DOHH2 (cell line): ENCODE results near the gene PTCD3.

Experiments used
- H3F3A ChIP-seq: fragments of 200-600 bp; sonication (generic), shearing (Covaris generic); 2 replicates; pipeline ENCODE4 v1.6.0; 2016; ENCODE audit warnings: antibody characterized with exemption, mild to moderate bottlenecking; ENCODE audit not compliant: control insufficient read depth, insufficient read depth
- H3K27ac ChIP-seq: fragments of 200-600 bp; sonication (generic); 2 replicates; pipeline ENCODE4 v1.5.1; 2014; ENCODE audit warnings: low read depth, mild to moderate bottlenecking, low read length, moderate library complexity
- H3K27me3 ChIP-seq: fragments of 200-600 bp; sonication (generic); 2 replicates; pipeline ENCODE4 v1.6.1; 2014; ENCODE audit warnings: mild to moderate bottlenecking, low read length, mixed read lengths; ENCODE audit not compliant: control insufficient read depth
- H3K36me3 ChIP-seq: fragments of 200-600 bp; sonication (generic); 2 replicates; pipeline ENCODE4 v1.6.1; 2014; ENCODE audit warnings: mild to moderate bottlenecking, low read length, moderate library complexity, mixed read lengths; ENCODE audit not compliant: control insufficient read depth
- H3K4me1 ChIP-seq: fragments of 200-600 bp; sonication (generic); 2 replicates; pipeline ENCODE4 v1.6.1; 2014; ENCODE audit warnings: mild to moderate bottlenecking, low read length, mixed read lengths; ENCODE audit not compliant: control insufficient read depth
- H3K4me2 ChIP-seq: fragments of 200-600 bp; sonication (generic); 2 replicates; pipeline ENCODE4 v1.6.0; 2014; ENCODE audit warnings: mild to moderate bottlenecking, low read length, moderate library complexity
- H3K4me3 ChIP-seq: fragments of 200-600 bp; sonication (generic); 2 replicates; pipeline ENCODE4 v1.5.1; 2014; ENCODE audit warnings: mild to moderate bottlenecking, low read length, mixed read lengths
- H3K79me2 ChIP-seq: fragments of 200-600 bp; sonication (generic); 2 replicates; pipeline ENCODE4 v1.6.1; 2014; ENCODE audit warnings: mild to moderate bottlenecking, low read length, mixed read lengths; ENCODE audit not compliant: control insufficient read depth
- H3K9me2 ChIP-seq: fragments of 200-600 bp; sonication (generic); replicated peaks from 2 replicates; pipeline ENCODE4 v1.6.1; 2014; ENCODE audit warnings: mild to moderate bottlenecking, low read length, mixed read lengths; ENCODE audit not compliant: control insufficient read depth
- H3K9me3 ChIP-seq: fragments of 200-600 bp; sonication (generic); 2 replicates; pipeline ENCODE4 v1.6.1; 2014; ENCODE audit warnings: antibody characterized with exemption, low read length, mixed read lengths; ENCODE audit not compliant: control insufficient read depth, insufficient read depth
- H4K20me1 ChIP-seq: fragments of 200-600 bp; sonication (generic); 2 replicates; pipeline ENCODE4 v1.6.0; 2014; ENCODE audit warnings: low read depth, mild to moderate bottlenecking, antibody characterized with exemption, low read length, moderate library complexity; ENCODE audit not compliant: control insufficient read depth, insufficient read depth
- CTCF ChIP-seq: fragments of 200-600 bp; sonication (generic); IDR thresholded peaks from one replicate; pipeline ENCODE4 v1.5.1; 2014; ENCODE audit warnings: antibody characterized with exemption, mild to moderate bottlenecking, low read depth, low read length; ENCODE audit not compliant: poor library complexity, severe bottlenecking
- EZH2phosphoT487 ChIP-seq: fragments of 200-600 bp; sonication (generic); IDR thresholded peaks from 2 replicates; pipeline ENCODE4 v1.6.1; 2017; ENCODE audit warnings: borderline replicate concordance, mild to moderate bottlenecking, antibody characterized with exemption, low read length, moderate library complexity, mixed read lengths

PTCD3 gene

GRCh38 chr2:86097114-86097896, 8.7 kb upstream of the PTCD3 start:
- no peaks in the 10 kb centered on the region for H3K9me2 ChIP-seq
- H3K9me3 ChIP-seq: no peaks in the 10 kb centered on the region
- H3K79me2 ChIP-seq: peaks cover 91% of the 10 kb centered on the region
- no peaks in the 10 kb centered on the region for H3K27me3 ChIP-seq
- H3F3A ChIP-seq: no peaks in the 10 kb centered on the region
- peaks cover 88% of the 10 kb centered on the region for H3K36me3 ChIP-seq
- H3K4me3 ChIP-seq: no peak overlapping the region
- no peaks in the 10 kb centered on the region for H3K4me1 ChIP-seq
- 0 out of 2 replicates have a peak, but pooled peaks cover 3% of the 10 kb centered on the region for H4K20me1 ChIP-seq
- no peak overlapping the region for H3K27ac ChIP-seq
- H3K4me2 ChIP-seq: no peak overlapping the region
- TF ChIP-seq CTCF (no peak), EZH2phosphoT487 (no peak)

GRCh38 chr2:86097913-86098312, 8.1 kb upstream of the PTCD3 start:
- Histone ChIP-seq H3K36me3 (peaks cover 93% of the 10 kb centered on the region), H3K79me2 (peaks cover 96% of the 10 kb centered on the region), H3K9me3 (no peaks in the 10 kb centered on the region), H3K4me1 (peaks cover 3% of the 10 kb centered on the region), H3K4me3 (no peak overlapping the region), H3K27ac (no peak overlapping the region), H3F3A (no peaks in the 10 kb centered on the region), H3K27me3 (no peaks in the 10 kb centered on the region), H4K20me1 (0 out of 2 replicates have a peak, but pooled peaks cover 3% of the 10 kb centered on the region), H3K9me2 (no peaks in the 10 kb centered on the region), H3K4me2 (no peak overlapping the region)
- no peak for TF ChIP-seq CTCF
- TF ChIP-seq EZH2phosphoT487: no peak

GRCh38 chr2:86102157-86102556, 3.9 kb upstream of the PTCD3 start:
- no peak overlapping the region for H3K27ac ChIP-seq
- H3K79me2 ChIP-seq: peaks cover 98% of the 10 kb centered on the region
- no peaks in the 10 kb centered on the region for H3K27me3 ChIP-seq
- no peak for TF ChIP-seq EZH2phosphoT487
- TF ChIP-seq CTCF: no peak
- H3K36me3 ChIP-seq: peaks cover 84% of the 10 kb centered on the region
- no peak overlapping the region for H3K4me2 ChIP-seq
- H3K9me3 ChIP-seq: no peaks in the 10 kb centered on the region
- no peaks in the 10 kb centered on the region for H3K9me2 ChIP-seq
- no peak overlapping the region for H3K4me3 ChIP-seq
- H3F3A ChIP-seq: no peaks in the 10 kb centered on the region
- H4K20me1 ChIP-seq: peaks cover 13% of the 10 kb centered on the region; the same call in 1 of the 2 replicates
- peaks cover 23% of the 10 kb centered on the region for H3K4me1 ChIP-seq
